ENCODE results near the gene EIF1AY. TPM values are rescaled to one million over a fixed set of nuclear protein-coding genes. Genes with fewer than 3 reads are reported as not detected.

EIF1AY gene
- total RNA-seq, 1 donor = 10.5 TPM

- Histone ChIP-seq H4K20me1 (ENCODE audit: insufficient read depth, low read length) (no peaks in the 10 kb centered on the region), H3K27ac (ENCODE audit: low read depth, low read length) (no peak overlapping the region), H3K4me2 (ENCODE audit: insufficient read depth, low read length) (no peak overlapping the region), H3K27me3 (ENCODE audit: insufficient read depth, low read length) (no peaks in the 10 kb centered on the region), H3K4me3 (ENCODE audit: insufficient read depth, low read length) (no peak overlapping the region), H2AFZ (ENCODE audit: low read length) (no peak overlapping the region), H3K4me1 (ENCODE audit: insufficient read depth, low read length) (no peaks in the 10 kb centered on the region), H3K79me2 (ENCODE audit: insufficient read depth, low read length) (no peaks in the 10 kb centered on the region), H3K9me3 (ENCODE audit: low read depth, low read length) (no peaks in the 10 kb centered on the region), H3K36me3 (ENCODE audit: insufficient read depth, low read length) (no peaks in the 10 kb centered on the region)
- no peak for DNase-seq (ENCODE audit: insufficient read length, low spot score, missing footprints)
- TF ChIP-seq CTCF (IDR thresholded peaks at IDR 0.05; ENCODE audit: extremely low read depth, low read depth, low read length) = no peak
These were observed 19.8 kb upstream of the EIF1AY start for GRCh38 chrY:20555820-20556219.

- Histone ChIP-seq H3K4me1 (ENCODE audit: insufficient read depth, low read length) (no peaks in the 10 kb centered on the region), H4K20me1 (ENCODE audit: insufficient read depth, low read length) (no peaks in the 10 kb centered on the region), H3K27me3 (ENCODE audit: insufficient read depth, low read length) (no peaks in the 10 kb centered on the region), H3K79me2 (ENCODE audit: insufficient read depth, low read length) (no peaks in the 10 kb centered on the region), H3K36me3 (ENCODE audit: insufficient read depth, low read length) (no peaks in the 10 kb centered on the region), H3K4me2 (ENCODE audit: insufficient read depth, low read length) (no peak overlapping the region), H3K4me3 (ENCODE audit: insufficient read depth, low read length) (no peak overlapping the region), H3K9me3 (ENCODE audit: low read depth, low read length) (no peaks in the 10 kb centered on the region), H2AFZ (ENCODE audit: low read length) (no peak overlapping the region), H3K27ac (ENCODE audit: low read depth, low read length) (no peak overlapping the region)
- TF ChIP-seq CTCF (IDR thresholded peaks at IDR 0.05; ENCODE audit: extremely low read depth, low read depth, low read length) = no peak
- DNase-seq (ENCODE audit: insufficient read length, low spot score, missing footprints) = no peak
These were observed 16.9 kb upstream of the EIF1AY start for GRCh38 chrY:20558677-20559076.

GRCh38 chrY:20559873-20560512 lies 15.6 kb upstream of the EIF1AY start:
- Histone ChIP-seq H3K4me2 (ENCODE audit: insufficient read depth, low read length) (no peak overlapping the region), H3K4me3 (ENCODE audit: insufficient read depth, low read length) (no peak overlapping the region), H2AFZ (ENCODE audit: low read length) (no peak overlapping the region), H3K79me2 (ENCODE audit: insufficient read depth, low read length) (no peaks in the 10 kb centered on the region), H3K9me3 (ENCODE audit: low read depth, low read length) (no peaks in the 10 kb centered on the region), H3K27me3 (ENCODE audit: insufficient read depth, low read length) (no peaks in the 10 kb centered on the region), H3K27ac (ENCODE audit: low read depth, low read length) (no peak overlapping the region), H3K36me3 (ENCODE audit: insufficient read depth, low read length) (no peaks in the 10 kb centered on the region), H3K4me1 (ENCODE audit: insufficient read depth, low read length) (no peaks in the 10 kb centered on the region), H4K20me1 (ENCODE audit: insufficient read depth, low read length) (no peaks in the 10 kb centered on the region)
- no peak for DNase-seq (ENCODE audit: insufficient read length, low spot score, missing footprints)
- TF ChIP-seq CTCF (IDR thresholded peaks at IDR 0.05; ENCODE audit: extremely low read depth, low read depth, low read length) = no peak

- TF ChIP-seq CTCF (IDR thresholded peaks at IDR 0.05; ENCODE audit: extremely low read depth, low read depth, low read length) = no peak
- Histone ChIP-seq H3K27ac (ENCODE audit: low read depth, low read length) (no peak overlapping the region), H3K9me3 (ENCODE audit: low read depth, low read length) (no peaks in the 10 kb centered on the region), H3K36me3 (ENCODE audit: insufficient read depth, low read length) (no peaks in the 10 kb centered on the region), H3K4me3 (ENCODE audit: insufficient read depth, low read length) (no peak overlapping the region), H2AFZ (ENCODE audit: low read length) (no peak overlapping the region), H4K20me1 (ENCODE audit: insufficient read depth, low read length) (no peaks in the 10 kb centered on the region), H3K4me1 (ENCODE audit: insufficient read depth, low read length) (no peaks in the 10 kb centered on the region), H3K4me2 (ENCODE audit: insufficient read depth, low read length) (no peak overlapping the region), H3K27me3 (ENCODE audit: insufficient read depth, low read length) (no peaks in the 10 kb centered on the region), H3K79me2 (ENCODE audit: insufficient read depth, low read length) (no peaks in the 10 kb centered on the region)
- DNase-seq (ENCODE audit: insufficient read length, low spot score, missing footprints) = no peak
These were observed 4.3 kb upstream of the EIF1AY start for GRCh38 chrY:20571306-20571705.
